ENCODE data around the gene FBXO21.
"Not testable (repeated sequence)": the region's sequence is repeated elsewhere in the genome, so short reads cannot be mapped to it uniquely, and the experiment has no call there.

FBXO21 gene

GRCh38 chr12:117100851-117101673, 89.2 kb downstream of the FBXO21 start:
- DNase-seq: no peak

GRCh38 chr12:117100251-117100650, 90.0 kb downstream of the FBXO21 start:
- no peak for DNase-seq

DNA sequence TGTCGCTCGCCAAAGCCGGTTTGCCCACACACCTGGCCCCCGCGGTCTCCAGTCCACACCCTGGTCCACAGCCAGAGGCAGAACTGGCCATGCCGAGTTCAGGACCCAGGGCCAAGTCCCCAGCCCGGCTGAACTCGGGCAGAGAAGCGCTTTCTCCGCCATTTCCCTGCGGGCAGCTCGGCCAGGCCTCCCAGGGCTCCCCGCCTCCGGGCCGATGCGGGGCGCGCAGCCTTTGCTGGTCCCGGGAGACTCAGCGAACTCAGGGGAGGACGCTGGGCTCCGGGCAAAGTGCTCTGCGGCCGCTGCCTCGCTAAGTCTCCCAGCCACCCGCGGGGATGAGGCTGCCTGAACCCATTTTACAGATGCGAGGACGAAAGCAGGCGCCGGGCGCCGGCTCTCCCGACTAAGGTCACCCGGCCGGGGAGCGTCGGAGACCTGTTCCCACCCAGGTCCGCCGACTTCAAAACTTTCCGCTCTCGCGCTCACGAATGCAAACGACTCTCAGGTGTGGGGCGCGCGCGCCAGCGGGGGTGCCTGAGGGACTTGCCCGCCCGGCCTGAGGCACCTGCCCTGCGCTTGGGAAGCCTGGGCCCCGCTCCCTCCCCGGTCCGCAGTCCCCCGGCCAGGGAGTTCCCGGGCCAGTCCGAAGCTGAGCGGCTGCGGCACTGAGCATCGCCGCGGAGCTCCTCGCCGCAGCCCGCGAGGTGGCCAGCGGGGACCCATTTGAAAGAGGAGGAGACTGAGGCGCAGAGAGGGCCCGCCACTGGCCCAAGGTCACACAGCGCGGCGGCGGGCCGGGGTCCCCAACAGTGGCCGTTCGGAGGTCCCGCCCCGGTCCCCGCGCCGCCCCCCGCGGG, 91.7 kb downstream of the FBXO21 start:
- DNase-seq: no peak

- DNase-seq: no peak
Measured at GRCh38 chr12:117098024-117098360, 92.3 kb downstream of the FBXO21 start.

DNA sequence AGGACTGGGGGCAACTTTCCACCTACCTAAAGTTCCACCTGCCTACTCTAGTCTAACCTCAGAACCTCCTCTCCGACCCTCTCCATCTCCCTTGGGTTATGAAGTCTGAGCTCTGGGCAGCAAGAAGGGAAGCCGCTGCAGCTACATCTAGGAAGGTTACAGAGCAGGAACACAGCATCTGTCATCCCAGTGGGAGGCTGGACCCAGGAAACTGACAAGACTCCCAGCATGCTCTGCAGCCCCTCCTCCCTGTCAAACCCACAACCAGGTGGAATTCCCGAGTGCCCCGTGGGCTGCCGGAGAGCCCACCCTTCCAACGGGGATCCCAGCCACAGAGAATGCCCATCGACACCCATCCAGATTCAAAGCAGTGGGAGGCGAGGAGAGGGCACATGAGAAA, 93.1 kb downstream of the FBXO21 start:
- no peak for DNase-seq

- no peak for DNase-seq
Measured at GRCh38 chr12:117096501-117097042, 93.7 kb downstream of the FBXO21 start.

DNA sequence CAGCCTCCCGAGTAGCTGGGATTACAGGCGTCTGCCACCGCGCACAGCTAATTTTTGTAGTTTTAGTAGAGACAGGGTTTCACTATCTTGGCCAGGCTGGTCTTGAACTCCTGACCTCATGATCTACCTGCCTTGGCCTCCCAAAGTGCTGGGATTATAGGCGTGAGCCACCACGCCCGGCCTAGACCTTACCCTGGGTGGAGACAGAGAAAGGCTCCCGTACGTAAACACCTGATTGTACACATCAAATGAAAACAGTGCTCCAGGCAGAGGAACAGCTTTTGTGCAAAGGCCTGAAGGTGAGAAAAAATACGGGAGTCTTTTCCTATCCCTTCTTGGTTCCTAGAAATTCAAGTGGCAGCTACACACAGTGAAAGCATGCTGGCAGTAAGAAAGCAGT, 95.1 kb downstream of the FBXO21 start:
- DNase-seq: not testable (repeated sequence)

DNA sequence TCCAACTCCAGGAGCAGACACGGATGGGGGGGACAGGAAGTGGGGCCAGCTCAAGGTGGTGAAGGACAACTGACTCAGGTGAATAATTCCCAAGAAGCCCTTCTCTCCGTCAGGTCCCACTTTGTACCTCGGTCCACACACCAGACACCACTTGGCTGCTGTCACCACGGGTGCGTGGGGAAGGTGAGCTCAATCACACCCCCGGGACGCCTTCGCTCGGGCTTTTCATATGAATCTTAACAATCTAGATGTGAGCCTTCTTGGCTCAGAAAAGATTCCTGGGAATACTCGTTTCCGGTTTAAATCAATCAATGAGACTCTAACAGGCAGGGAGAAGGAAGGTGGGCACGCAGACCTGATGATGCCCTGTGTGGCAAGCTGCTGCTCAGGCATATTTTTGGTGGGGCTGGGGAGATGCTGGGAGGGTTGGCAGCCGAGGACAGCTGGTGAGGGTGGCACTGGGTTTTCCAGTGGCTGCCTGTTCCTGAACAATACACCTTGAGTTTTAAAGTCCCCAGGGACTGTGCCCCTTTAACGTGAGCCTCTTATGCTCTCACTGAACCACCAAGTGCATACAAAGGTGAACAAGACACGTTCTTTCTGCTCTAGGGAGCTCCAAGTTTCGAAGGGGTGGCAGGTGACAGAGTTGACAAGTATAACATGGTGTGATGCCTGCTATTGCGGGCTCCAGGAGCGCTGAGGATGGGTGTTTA, 96.2 kb downstream of the FBXO21 start:
- DNase-seq: no peak

GRCh38 chr12:117093431-117093830, 96.8 kb downstream of the FBXO21 start:
- DNase-seq: no peak

GRCh38 chr12:117092886-117093285, 97.4 kb downstream of the FBXO21 start:
- DNase-seq: no peak

GRCh38 chr12:117092511-117092780, 97.8 kb downstream of the FBXO21 start:
- no peak for DNase-seq

All from NCI-H524 treated with DMSO at 0.1 percent for 48 hours (cell line).